Right lung (tissue), 5 donors: Measurements from ENCODE around the gene MORN5. TPM values are rescaled to one million over a fixed set of nuclear protein-coding genes. Genes with fewer than 3 reads are reported as not detected.

Experiments
- DNase-seq, 2 donors: peaks; one replicate each; pipeline ENCODE4 v3.0.0-alpha.2; 2013
- polyA plus RNA-seq, 5 donors: library from polyadenylated mRNA; unstranded; fragments of 120-200 nt; gene quantifications; one replicate each; pipeline versions ENCODE4 v1.2.1 to v1.2.3, GENCODE V29; 2013; ENCODE audit warnings: inconsistent platforms in 1 of 5, low replicate concordance in 1 of 5; ENCODE audit not compliant: insufficient read length in 5 of 5, insufficient read depth in 1 of 5

The MORN5 gene
- polyA plus RNA-seq, 5 donors, result 1.2 to 6.8 (median 5.2) TPM

- no peak for DNase-seq
Observed at GRCh38 chr9:122122903-122123632, 36.6 kb upstream of the MORN5 start.

- no peak for DNase-seq
Observed at GRCh38 chr9:122124048-122124447, 35.7 kb upstream of the MORN5 start.

GRCh38 chr9:122124528-122124927, 35.2 kb upstream of the MORN5 start:
- no peak for DNase-seq

DNA sequence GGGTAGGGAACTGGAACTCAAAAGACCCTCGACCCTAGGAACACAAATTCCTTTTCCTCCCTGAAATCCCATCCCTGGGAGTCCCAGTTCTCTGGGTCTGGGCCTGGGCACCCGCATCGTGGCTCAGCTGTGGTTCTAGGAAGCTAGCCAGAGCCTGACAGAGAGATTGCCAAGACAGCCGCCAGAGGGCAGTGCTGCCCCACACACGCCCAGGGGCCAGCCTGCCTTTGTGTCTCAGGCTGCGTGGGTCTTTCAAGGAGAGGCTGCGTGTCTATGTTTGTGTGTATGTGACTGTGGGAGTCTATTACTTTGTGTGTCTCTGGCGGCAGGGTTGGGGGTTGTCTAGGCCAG, 34.6 kb upstream of the MORN5 start:
- peak; percentile 69 to 80 for DNase-seq

- no peak for DNase-seq
Observed at GRCh38 chr9:122125509-122126330, 34.0 kb upstream of the MORN5 start.

- no peak for DNase-seq
Observed at GRCh38 chr9:122126331-122127261, 33.1 kb upstream of the MORN5 start.

GRCh38 chr9:122127396-122127798, 32.3 kb upstream of the MORN5 start:
- no peak for DNase-seq

DNA sequence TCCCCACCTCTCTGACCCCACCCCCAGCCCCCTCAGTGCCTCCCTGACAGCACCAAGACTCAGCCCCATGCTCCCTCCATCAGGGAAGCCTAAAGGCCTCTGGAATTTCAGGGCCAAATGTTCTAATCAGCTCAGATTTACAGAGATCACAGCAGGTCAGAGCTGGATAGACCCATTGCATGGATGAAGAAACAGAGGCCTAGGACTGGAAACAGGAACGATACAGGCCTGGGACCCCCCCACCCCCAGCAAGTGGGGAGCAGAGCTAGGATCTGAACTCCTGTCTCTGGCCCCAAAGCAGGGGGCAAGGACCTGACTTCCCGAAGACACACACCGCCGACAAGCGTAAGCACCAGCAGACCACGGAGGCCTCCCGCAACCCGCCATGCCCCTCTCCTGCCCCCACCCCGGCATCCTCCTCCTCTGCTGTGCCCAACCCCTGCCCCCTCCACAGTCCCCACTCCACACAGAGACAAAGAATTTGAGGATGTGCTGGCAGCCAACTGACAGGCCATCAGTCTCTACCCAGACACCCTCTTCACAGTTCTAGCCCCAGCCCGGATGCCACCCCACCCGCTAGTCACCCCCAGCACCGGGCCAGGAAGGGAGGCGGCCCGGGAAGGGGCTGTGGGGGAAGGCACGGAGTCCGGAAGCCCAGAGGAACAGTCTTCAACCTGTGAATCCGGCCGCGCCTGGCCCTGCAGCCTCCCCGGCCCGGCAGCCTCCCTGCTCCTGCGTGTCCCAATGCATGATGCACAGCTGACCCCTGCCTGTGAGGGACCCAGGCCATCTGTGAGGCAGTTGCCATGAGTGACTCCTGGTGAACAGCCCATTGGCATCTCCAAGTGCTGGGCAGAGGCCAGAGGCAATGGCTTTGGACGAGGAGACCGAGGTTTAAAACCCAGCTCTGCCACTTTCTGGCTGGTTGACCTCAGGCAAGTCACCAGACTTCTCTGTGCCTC, 31.4 kb upstream of the MORN5 start:
- no peak for DNase-seq

DNA sequence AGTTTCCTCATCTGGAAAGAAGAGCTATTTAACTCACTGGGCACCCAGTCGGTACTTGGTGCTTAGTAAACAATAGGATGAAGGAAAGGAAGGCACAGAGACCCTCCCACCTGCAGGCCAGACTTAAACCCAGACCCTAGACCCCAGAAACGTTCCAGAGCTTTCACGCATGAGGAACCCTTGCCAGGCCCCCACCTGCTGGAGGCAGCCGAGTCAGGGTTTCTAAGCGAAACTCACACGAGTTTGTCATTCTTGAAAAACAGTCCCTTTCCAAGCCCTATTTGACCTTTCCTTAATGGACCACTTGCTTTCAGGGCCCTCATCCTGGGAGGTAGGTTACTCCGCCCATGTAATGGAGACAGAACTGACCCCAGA, 30.8 kb upstream of the MORN5 start:
- no peak for DNase-seq

GRCh38 chr9:122129969-122130368, 29.7 kb upstream of the MORN5 start:
- no peak for DNase-seq

- DNase-seq, result no peak
Observed at GRCh38 chr9:122130837-122131236, 28.9 kb upstream of the MORN5 start.

DNA sequence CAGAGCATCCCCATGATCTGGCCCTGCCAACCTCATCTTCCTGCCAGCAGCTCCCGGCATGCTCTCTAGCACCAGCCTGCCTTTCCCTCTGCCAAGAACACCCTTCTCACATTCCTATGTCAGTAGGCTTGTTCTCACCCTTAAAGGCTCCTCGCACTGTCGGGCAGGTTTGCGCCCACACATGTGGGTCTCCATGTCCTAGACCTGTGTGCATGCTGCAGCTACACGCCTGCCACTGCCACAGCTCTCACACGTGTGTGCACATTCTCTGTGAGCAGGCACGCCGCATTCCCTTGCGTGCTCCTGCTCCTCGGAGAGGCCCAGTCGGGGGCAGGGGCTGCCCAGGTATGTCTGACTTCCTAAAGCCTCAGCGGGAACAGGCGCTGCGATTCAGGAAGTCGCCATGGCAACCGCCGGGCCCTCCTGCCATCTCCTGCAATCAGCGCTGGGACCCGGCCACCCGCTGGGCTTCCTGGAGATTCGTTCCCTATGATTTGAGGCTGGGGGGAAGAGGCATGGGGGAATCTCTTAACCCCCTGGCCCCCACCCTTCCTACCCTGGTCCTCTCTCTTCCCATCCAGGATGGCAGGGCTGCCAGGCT, 28.2 kb upstream of the MORN5 start:
- no peak for DNase-seq

DNA sequence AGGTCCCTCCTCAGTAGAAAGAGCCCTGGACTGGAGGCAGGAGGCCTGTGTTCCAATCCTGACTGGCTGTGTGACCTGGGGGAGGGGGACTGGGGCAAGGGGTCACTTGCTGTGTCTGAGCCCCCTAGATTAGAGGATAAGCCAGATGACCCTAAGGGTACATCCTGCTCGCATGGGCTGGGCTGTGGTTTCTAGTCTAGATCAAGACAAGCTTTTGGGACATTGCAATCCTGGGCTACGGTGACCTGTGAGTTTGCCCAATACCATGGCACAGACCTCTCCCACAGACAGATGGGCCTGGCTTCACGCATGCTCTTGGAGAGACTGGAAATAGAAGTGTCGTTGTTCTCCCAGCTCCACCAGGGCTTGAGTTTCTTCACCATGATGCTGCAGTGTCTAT, 27.2 kb upstream of the MORN5 start:
- DNase-seq, result no peak

- DNase-seq, result no peak
Observed at GRCh38 chr9:122133263-122133983, 26.3 kb upstream of the MORN5 start.

- DNase-seq, result no peak
Observed at GRCh38 chr9:122133984-122134535, 25.6 kb upstream of the MORN5 start.

GRCh38 chr9:122134822-122135528, 24.7 kb upstream of the MORN5 start:
- DNase-seq, result no peak

DNA sequence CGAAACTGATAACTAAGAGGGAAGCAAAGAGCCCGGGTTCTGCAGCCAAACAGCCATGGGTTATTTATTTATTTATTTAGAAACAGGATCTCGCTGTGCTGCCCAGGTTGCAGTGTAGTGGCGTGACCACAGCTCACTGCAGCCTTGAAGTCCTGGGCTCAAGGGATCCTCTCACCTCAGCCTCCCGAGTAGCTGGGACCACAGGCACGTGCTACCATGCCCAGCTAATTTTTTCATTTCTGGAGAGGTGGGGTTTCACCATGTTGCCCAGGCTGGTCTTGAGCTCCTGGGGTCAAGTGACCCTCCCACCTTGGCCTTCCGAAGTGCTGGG, 24.2 kb upstream of the MORN5 start:
- DNase-seq, result no peak

DNA sequence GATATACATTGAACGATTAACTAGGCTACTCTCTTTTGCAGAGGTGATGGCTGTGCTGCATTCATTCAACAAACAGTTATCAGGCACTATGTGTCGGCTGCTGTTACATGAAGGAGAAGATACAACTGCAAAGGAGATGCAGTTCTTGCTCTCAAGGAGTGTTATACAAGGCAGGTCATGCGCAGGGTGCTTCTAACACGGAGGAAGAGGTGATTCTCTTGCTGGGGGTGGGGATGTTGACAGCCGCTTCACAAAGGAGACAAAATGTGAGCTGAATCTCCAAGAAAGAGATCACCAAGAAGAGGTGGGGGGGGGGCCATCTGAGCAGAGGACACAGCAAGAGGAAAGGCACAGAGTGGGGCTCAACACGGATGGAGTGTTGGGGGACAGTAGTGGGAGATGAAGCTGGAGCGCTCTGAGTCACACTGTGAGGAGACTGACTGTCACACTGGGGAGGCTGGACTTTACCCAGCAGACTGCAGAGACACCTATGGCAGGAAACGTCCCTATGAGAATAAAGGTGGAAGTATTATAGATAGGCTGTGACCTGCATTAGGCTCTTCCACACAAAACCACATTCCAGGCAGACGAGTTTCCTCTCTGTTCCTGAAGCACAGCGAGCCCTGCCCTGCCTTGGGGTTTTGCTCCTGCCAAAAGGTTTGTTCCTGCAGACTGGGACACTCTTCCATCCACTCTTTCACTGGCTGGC, 21.0 kb upstream of the MORN5 start:
- no peak for DNase-seq
